HFF-Myc (cell line): ENCODE data around the gene GINS1.
A peak's percentile ranks its signal among the peaks of the same experiment; 100 is the strongest.

Experiments used
- DNase-seq: peaks from one replicate; pipeline ENCODE4 v3.0.0-alpha.2; 2011; ENCODE audit warnings: low read depth; ENCODE audit errors: extremely low read depth
- H3K4me3 ChIP-seq: replicated peaks from 2 replicates; pipeline ENCODE4 v1.5.1; 2011; ENCODE audit warnings: low read depth, mild to moderate bottlenecking, control low read depth, low read length
- CTCF ChIP-seq: IDR thresholded peaks from 2 replicates; pipeline ENCODE4 v1.5.1; 2012; ENCODE audit warnings: mild to moderate bottlenecking, low read depth, low read length, control low read depth; ENCODE audit errors: missing control alignments

The GINS1 gene

GRCh38 chr20:25390538-25391528, 16.6 kb upstream of the GINS1 start, which contains the start of gene ABHD12:
ABHD12 (minus strand) TSS chr20:25390835; CDS start chr20:25390703, 132 bp downstream.
- peak within 1 kb of the TSS; percentile 93 for H3K4me3 ChIP-seq
- peak; percentile 77 for DNase-seq
- no peak for TF ChIP-seq CTCF

GRCh38 chr20:25394276-25394675, 13.2 kb upstream of the GINS1 start:
- no peak for TF ChIP-seq CTCF
- no peak overlapping the region for H3K4me3 ChIP-seq

GRCh38 chr20:25394996-25395395, 12.5 kb upstream of the GINS1 start:
- DNase-seq: no peak
- TF ChIP-seq CTCF: no peak
- no peak overlapping the region for H3K4me3 ChIP-seq

More at GRCh38 chr20:25394276-25394675, 13.2 kb upstream of the GINS1 start:
- no peak for DNase-seq

GRCh38 chr20:25397096-25397495, 10.4 kb upstream of the GINS1 start:
- TF ChIP-seq CTCF: no peak
- no peak overlapping the region for H3K4me3 ChIP-seq

GRCh38 chr20:25397821-25398220, 9.7 kb upstream of the GINS1 start:
- no peak for DNase-seq
- TF ChIP-seq CTCF: no peak
- H3K4me3 ChIP-seq: no peak overlapping the region

More at GRCh38 chr20:25397096-25397495, 10.4 kb upstream of the GINS1 start:
- no peak for DNase-seq

- no peak overlapping the region for H3K4me3 ChIP-seq
- TF ChIP-seq CTCF: no peak
- no peak for DNase-seq
Observed at GRCh38 chr20:25398376-25399036, 9.0 kb upstream of the GINS1 start.
